HepG2 (cell line): ENCODE data around the gene TAB2. TPM values are rescaled to one million over a fixed set of nuclear protein-coding genes. Genes with fewer than 3 reads are reported as not detected.

ENCODE experiments used
- ATAC-seq: fragments of 200-7000 bp; cut with Tn5 transposase; 3 replicates; pipeline ENCODE4 v1.9.1; 2020; ENCODE audit warnings: mild to moderate bottlenecking, moderate library complexity
- BruUV-seq: library from RNA; stranded (reverse); fragments of 400-500 nt; replicated peaks from 2 replicates; lab custom pipeline; 2021; lab: Mats Ljungman, UMichigan
- CTCF ChIA-PET: fragments of 300-600 bp; formaldehyde crosslinking; extraction: SDS; loops from one replicate; lab custom pipeline; 2021; ENCODE audit warnings: low total read pairs, inconsistent platforms, low intra/inter-chr PET ratio; lab: Yijun Ruan, JAX
- POLR2A ChIA-PET: fragments of 350-600 bp; sonication (Branson Sonifier 250); formaldehyde crosslinking; loops from one replicate; lab custom pipeline; 2020; ENCODE audit warnings: antibody characterized with exemption, inconsistent platforms; lab: Yijun Ruan, JAX
- DNase-seq: peaks from one replicate; pipeline ENCODE4 v3.0.0-alpha.2; 2015; ENCODE audit warnings: low spot score
- FAIRE-seq: peaks from 3 replicates; lab custom pipeline; 2011; peaks lifted over from hg19 to GRCh38; lab: Jason Lieb, UNC
- H2AFZ ChIP-seq: one replicate; pipeline ENCODE4 v1.6.1; 2011; ENCODE audit warnings: low read length, inconsistent platforms
- H3K27ac ChIP-seq: fragments of 300-600 bp; 3 replicates; pipeline ENCODE4 v1.8.0; 2011; ENCODE audit warnings: mixed run types, mild to moderate bottlenecking, mixed read lengths, low read length, inconsistent platforms; ENCODE audit not compliant: insufficient read depth; ENCODE audit errors: extremely low read length
- H3K27me3 ChIP-seq, 2 experiments: fragments of 200-600 bp in 1 of 2; 2 replicates in 1 of 2; 3 replicates in 1 of 2; pipeline versions ENCODE4 v1.6.0 to v1.8.0; 2011; ENCODE audit warnings: low read length in 2 of 2, mild to moderate bottlenecking in 2 of 2, moderate library complexity in 2 of 2, inconsistent platforms in 1 of 2; ENCODE audit not compliant: insufficient read depth in 2 of 2, control insufficient read depth in 1 of 2
- H3K36me3 ChIP-seq, 2 experiments: fragments of 200-600 bp in 1 of 2; replicated peaks in 1 of 2; 2 replicates in 1 of 2; 3 replicates in 1 of 2; pipeline versions ENCODE4 v1.5.1 to v1.8.0; 2011; ENCODE audit warnings: low read length in 2 of 2, inconsistent platforms in 1 of 2; ENCODE audit not compliant: insufficient read depth in 2 of 2, control insufficient read depth in 1 of 2
- H3K4me1 ChIP-seq: 2 replicates; pipeline ENCODE4 v1.5.1; 2012; ENCODE audit warnings: low read length, inconsistent platforms; ENCODE audit not compliant: insufficient read depth
- H3K4me2 ChIP-seq: 2 replicates; pipeline ENCODE4 v1.6.0; 2011; ENCODE audit warnings: low read depth, low read length, inconsistent platforms
- H3K4me3 ChIP-seq, 3 experiments: fragments of 200-600 bp in 1 of 3; sonication (generic), shearing (Covaris generic) in 1 of 3; replicated peaks in 1 of 3; 2 replicates each; pipeline ENCODE4 v1.5.1; 2011 to 2016; ENCODE audit warnings: low read length in 3 of 3, inconsistent platforms in 2 of 3, low read depth in 2 of 3, mild to moderate bottlenecking in 2 of 3, control low read depth in 1 of 3, mixed read lengths in 1 of 3; ENCODE audit not compliant: insufficient read depth in 1 of 3
- H3K79me2 ChIP-seq: one replicate; pipeline ENCODE4 v1.6.1; 2011; ENCODE audit warnings: low read length, inconsistent platforms; ENCODE audit not compliant: insufficient read depth
- H3K9ac ChIP-seq: 2 replicates; pipeline ENCODE4 v1.6.0; 2011; ENCODE audit warnings: mild to moderate bottlenecking, low read depth, low read length, inconsistent platforms; ENCODE audit not compliant: insufficient read depth
- H3K9me3 ChIP-seq: 2 replicates; pipeline ENCODE4 v1.5.1; 2012; ENCODE audit warnings: mild to moderate bottlenecking, low read length
- H4K20me1 ChIP-seq: 2 replicates; pipeline ENCODE4 v1.6.0; 2011; ENCODE audit warnings: inconsistent platforms, mild to moderate bottlenecking, low read length, moderate library complexity; ENCODE audit not compliant: insufficient read depth
- AGO1 ChIP-seq: fragments of 200-400 bp; formaldehyde crosslinking; IDR thresholded peaks from 2 replicates; pipeline ENCODE4 v1.6.1; 2017; ENCODE audit warnings: mild to moderate bottlenecking, low read depth, low read length, moderate library complexity; ENCODE audit not compliant: poor library complexity, severe bottlenecking
- ATM ChIP-seq: fragments of 450-650 bp; IDR thresholded peaks from 2 replicates; pipeline ENCODE4 v1.7.1; 2017; ENCODE audit warnings: mild to moderate bottlenecking, borderline replicate concordance
- CREBL2 ChIP-seq: sonication (generic); formaldehyde crosslinking; IDR thresholded peaks from 2 replicates; pipeline ENCODE4 v1.8.1; 2023; ENCODE audit warnings: missing genetic modification reagents, mild to moderate bottlenecking, borderline replicate concordance
- LRRFIP1 ChIP-seq: sonication (generic); formaldehyde crosslinking; conservative IDR thresholded peaks from 2 replicates; pipeline ENCODE4 v1.4.0; 2020; ENCODE audit warnings: missing genetic modification reagents
- RNF219 ChIP-seq: sonication (generic); formaldehyde crosslinking; IDR thresholded peaks from 2 replicates; pipeline ENCODE4 v1.5.0; 2020; ENCODE audit warnings: mild to moderate bottlenecking, missing genetic modification reagents
- SAP130 ChIP-seq: IDR thresholded peaks from 2 replicates; pipeline ENCODE4 v1.6.1; 2016; ENCODE audit warnings: low read depth
- YEATS4 ChIP-seq: sonication (generic); formaldehyde crosslinking; IDR thresholded peaks from 2 replicates; pipeline ENCODE4 v1.4.0; 2020; ENCODE audit warnings: missing genetic modification reagents, borderline replicate concordance
- ZBTB3 ChIP-seq: sonication (generic); formaldehyde crosslinking; IDR thresholded peaks from 2 replicates; pipeline ENCODE4 v1.4.0; 2020; ENCODE audit warnings: low read depth, mild to moderate bottlenecking, moderate library complexity, missing genetic modification reagents, borderline replicate concordance
- ZFY ChIP-seq: sonication (generic); formaldehyde crosslinking; IDR thresholded peaks from 2 replicates; pipeline ENCODE4 v1.4.0; 2020; ENCODE audit warnings: missing genetic modification reagents
- ZNF121 ChIP-seq: sonication (generic); formaldehyde crosslinking; IDR thresholded peaks from 2 replicates; pipeline ENCODE4 v1.5.0; 2020; ENCODE audit warnings: mild to moderate bottlenecking, missing genetic modification reagents
- ZNF441 ChIP-seq: sonication (generic); formaldehyde crosslinking; IDR thresholded peaks from 2 replicates; pipeline ENCODE4 v1.7.0; 2021; ENCODE audit warnings: missing genetic modification reagents, borderline replicate concordance
- ZNF550 ChIP-seq: sonication (generic); formaldehyde crosslinking; IDR thresholded peaks from 2 replicates; pipeline ENCODE4 v1.4.0; 2020; ENCODE audit warnings: mild to moderate bottlenecking, missing genetic modification reagents, borderline replicate concordance
- ZNF556 ChIP-seq: sonication (generic); formaldehyde crosslinking; IDR thresholded peaks from 2 replicates; pipeline ENCODE4 v1.4.0; 2020; ENCODE audit warnings: mild to moderate bottlenecking, missing genetic modification reagents, borderline replicate concordance
- ZNF839 ChIP-seq: sonication (generic); formaldehyde crosslinking; IDR thresholded peaks from 2 replicates; pipeline ENCODE4 v1.4.0; 2020; ENCODE audit warnings: missing genetic modification reagents, mild to moderate bottlenecking, borderline replicate concordance
- WGBS: methylation state at CpG from one replicate; pipeline ENCODE4 v1.1.6; 2017; ENCODE audit warnings: low lambda C conversion rate; 5-methylcytosine and 5-hydroxymethylcytosine counted together
- in situ Hi-C: cut with HindIII; loops from 2 replicates; pipeline ENCODE4 v1.10.0; 2017; ENCODE audit warnings: low pct_unique_long_range_greater_than_20kb; ENCODE audit not compliant: extremely low pct_ligation_motif_present
- intact Hi-C: fragments of 100-400 bp; cut with micrococcal nuclease; formaldehyde crosslinking; loops from one replicate; pipeline ENCODE4 v1.10.0; 2022; ENCODE audit not compliant: unreplicated experiment
- polyA plus RNA-seq, 8 experiments: library from polyadenylated mRNA; depleted of rRNA in 3 of 8; stranded (reverse) in 7 of 8; unstranded in 1 of 8; fragments of >200 nt; fragmentation: Illumina TruSeq in 4 of 8; extraction: Trizol in 4 of 8; gene quantifications; 2 replicates each; pipeline versions ENCODE4 v1.2.1 to v1.2.3, GENCODE V29; 2011 to 2016; ENCODE audit warnings: low read depth in 4 of 8, missing spikeins in 1 of 8, mixed read lengths in 1 of 8; ENCODE audit not compliant: insufficient read depth in 1 of 8
- total RNA-seq, 5 experiments: library from RNA; depleted of rRNA; stranded (reverse); fragments of >200 nt; fragmentation: Illumina TruSeq; extraction: Trizol; gene quantifications; 2 replicates each; pipeline ENCODE4 v1.2.3, GENCODE V29; 2016; ENCODE audit warnings: low read depth in 1 of 5
- TF ChIP-seq, protein P1 (sequence below): sonication (generic); formaldehyde crosslinking; IDR thresholded peaks from 2 replicates; pipeline ENCODE4 v1.4.0; 2020; ENCODE audit warnings: missing genetic modification reagents

Gene TAB2
- total and polyA plus RNA-seq, 2 of the 13 experiments (the other 11 are each of a cell fraction or from before 2014, with no cell fraction given): 23.7 to 50.2 TPM

- Histone ChIP-seq H3K9me3 (no peaks in the 10 kb centered on the region), H3K4me1 (peaks cover 18% of the 10 kb centered on the region), H3K79me2 (peaks cover 68% of the 10 kb centered on the region), H2AFZ (no peak overlapping the region), H3K36me3 (peaks cover 0 to 8% of the 10 kb centered on the region in 2 experiments; a peak in 2 of 5 replicates), H4K20me1 (peaks cover 10% of the 10 kb centered on the region; the same call in 1 of the 2 replicates), H3K27ac (no peak overlapping the region), H3K27me3 (no peaks in the 10 kb centered on the region), H3K4me2 (no peak overlapping the region), H3K4me3 (no peak overlapping the region), H3K9ac (no peak overlapping the region)
- intact Hi-C loops (no loop called here), in situ Hi-C loops (no loop called here)
- POLR2A ChIA-PET: no interaction called here
- CTCF ChIA-PET: no interaction called here
- FAIRE-seq (no peak), DNase-seq (no peak), ATAC-seq (no peak)
- BruUV-seq: no TSS peak
- 98% methylated on average over 4 of the region's 4 CpGs for WGBS
- TF ChIP-seq ZFY (CRISPR knock-in tag) (no peak), ATM (no peak), ZNF839 (CRISPR knock-in tag) (no peak), CREBL2 (no peak), ZNF550 (no peak), RNF219 (CRISPR knock-in tag) (no peak), YEATS4 (CRISPR knock-in tag) (no peak), ZNF556 (CRISPR knock-in tag) (no peak), ZNF441 (no peak), SAP130 (CRISPR knock-in tag) (no peak), ZBTB3 (CRISPR knock-in tag) (no peak), LRRFIP1 (CRISPR knock-in tag) (no peak), AGO1 (no peak), ZNF121 (CRISPR knock-in tag) (no peak)
- TF ChIP-seq, protein P1, sequence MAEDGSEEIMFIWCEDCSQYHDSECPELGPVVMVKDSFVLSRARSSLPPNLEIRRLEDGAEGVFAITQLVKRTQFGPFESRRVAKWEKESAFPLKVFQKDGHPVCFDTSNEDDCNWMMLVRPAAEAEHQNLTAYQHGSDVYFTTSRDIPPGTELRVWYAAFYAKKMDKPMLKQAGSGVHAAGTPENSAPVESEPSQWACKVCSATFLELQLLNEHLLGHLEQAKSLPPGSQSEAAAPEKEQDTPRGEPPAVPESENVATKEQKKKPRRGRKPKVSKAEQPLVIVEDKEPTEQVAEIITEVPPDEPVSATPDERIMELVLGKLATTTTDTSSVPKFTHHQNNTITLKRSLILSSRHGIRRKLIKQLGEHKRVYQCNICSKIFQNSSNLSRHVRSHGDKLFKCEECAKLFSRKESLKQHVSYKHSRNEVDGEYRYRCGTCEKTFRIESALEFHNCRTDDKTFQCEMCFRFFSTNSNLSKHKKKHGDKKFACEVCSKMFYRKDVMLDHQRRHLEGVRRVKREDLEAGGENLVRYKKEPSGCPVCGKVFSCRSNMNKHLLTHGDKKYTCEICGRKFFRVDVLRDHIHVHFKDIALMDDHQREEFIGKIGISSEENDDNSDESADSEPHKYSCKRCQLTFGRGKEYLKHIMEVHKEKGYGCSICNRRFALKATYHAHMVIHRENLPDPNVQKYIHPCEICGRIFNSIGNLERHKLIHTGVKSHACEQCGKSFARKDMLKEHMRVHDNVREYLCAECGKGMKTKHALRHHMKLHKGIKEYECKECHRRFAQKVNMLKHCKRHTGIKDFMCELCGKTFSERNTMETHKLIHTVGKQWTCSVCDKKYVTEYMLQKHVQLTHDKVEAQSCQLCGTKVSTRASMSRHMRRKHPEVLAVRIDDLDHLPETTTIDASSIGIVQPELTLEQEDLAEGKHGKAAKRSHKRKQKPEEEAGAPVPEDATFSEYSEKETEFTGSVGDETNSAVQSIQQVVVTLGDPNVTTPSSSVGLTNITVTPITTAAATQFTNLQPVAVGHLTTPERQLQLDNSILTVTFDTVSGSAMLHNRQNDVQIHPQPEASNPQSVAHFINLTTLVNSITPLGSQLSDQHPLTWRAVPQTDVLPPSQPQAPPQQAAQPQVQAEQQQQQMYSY (CRISPR knock-in tag): no peak
These were observed 48.9 kb downstream of the TAB2 start for GRCh38 chr6:149366267-149366921.
